AG04449 (cell line): ENCODE data around the gene ABTB2.

Experiments
- CTCF ChIA-PET: fragments of 350-600 bp; formaldehyde crosslinking; extraction: SDS; loops from one replicate; lab custom pipeline; 2021; ENCODE audit warnings: antibody characterized with exemption; lab: Yijun Ruan, JAX
- POLR2A ChIA-PET: fragments of 400-600, 350-600 bp; formaldehyde crosslinking; extraction: SDS; loops from one replicate; lab custom pipeline; 2020; ENCODE audit warnings: antibody characterized with exemption, inconsistent platforms; lab: Yijun Ruan, JAX
- DNase-seq: peaks from one replicate; pipeline ENCODE4 v3.0.0-alpha.2; 2010; ENCODE audit warnings: low read depth, low spot score
- H3K4me3 ChIP-seq: 2 replicates; pipeline ENCODE4 v1.5.1; 2011; ENCODE audit warnings: low read depth, mild to moderate bottlenecking, control low read depth, low read length
- TF ChIP-seq, protein P1 (sequence below): IDR thresholded peaks from one replicate; pipeline ENCODE4 v1.5.1; 2011; ENCODE audit warnings: mild to moderate bottlenecking, moderate library complexity, low read length, control low read depth, inconsistent platforms; ENCODE audit not compliant: insufficient read depth; ENCODE audit errors: missing control alignments

ABTB2 gene

DNA sequence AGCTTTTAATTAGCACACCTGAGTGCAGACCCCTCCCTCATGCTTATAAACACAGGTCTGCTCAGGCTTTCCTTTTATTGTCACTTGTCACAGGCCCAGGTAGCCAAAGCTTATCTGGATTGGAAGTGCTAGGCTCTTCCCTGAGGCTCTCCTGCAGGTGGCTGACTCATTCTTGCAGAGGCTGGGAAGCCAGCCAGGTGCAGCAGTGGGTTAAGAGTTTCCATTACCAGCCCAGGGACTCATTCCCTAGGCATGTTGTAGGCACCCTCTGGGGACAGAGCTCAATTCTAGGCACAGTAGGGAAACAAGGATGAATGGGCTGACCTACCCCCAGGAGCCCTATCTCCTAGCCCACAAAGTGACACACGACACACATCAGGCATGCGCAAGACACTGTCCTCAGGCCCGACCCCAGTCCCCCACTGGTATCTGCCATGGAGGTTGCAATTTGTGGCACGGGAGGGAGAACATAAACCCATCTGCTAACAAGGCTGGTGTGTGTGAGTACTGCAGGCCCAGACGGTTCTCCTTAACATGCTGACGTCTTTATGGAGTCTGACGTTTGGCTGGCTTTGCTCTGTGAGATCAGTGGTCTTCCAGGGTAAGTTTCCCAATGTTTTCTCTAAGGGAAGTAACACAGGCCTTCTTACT, 94.2 kb downstream of the ABTB2 start:
- TF ChIP-seq, protein P1, sequence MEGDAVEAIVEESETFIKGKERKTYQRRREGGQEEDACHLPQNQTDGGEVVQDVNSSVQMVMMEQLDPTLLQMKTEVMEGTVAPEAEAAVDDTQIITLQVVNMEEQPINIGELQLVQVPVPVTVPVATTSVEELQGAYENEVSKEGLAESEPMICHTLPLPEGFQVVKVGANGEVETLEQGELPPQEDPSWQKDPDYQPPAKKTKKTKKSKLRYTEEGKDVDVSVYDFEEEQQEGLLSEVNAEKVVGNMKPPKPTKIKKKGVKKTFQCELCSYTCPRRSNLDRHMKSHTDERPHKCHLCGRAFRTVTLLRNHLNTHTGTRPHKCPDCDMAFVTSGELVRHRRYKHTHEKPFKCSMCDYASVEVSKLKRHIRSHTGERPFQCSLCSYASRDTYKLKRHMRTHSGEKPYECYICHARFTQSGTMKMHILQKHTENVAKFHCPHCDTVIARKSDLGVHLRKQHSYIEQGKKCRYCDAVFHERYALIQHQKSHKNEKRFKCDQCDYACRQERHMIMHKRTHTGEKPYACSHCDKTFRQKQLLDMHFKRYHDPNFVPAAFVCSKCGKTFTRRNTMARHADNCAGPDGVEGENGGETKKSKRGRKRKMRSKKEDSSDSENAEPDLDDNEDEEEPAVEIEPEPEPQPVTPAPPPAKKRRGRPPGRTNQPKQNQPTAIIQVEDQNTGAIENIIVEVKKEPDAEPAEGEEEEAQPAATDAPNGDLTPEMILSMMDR = no peak
- no peak for DNase-seq
- POLR2A ChIA-PET = no interaction called here
- no peak overlapping the region for H3K4me3 ChIP-seq
- CTCF ChIA-PET = interaction anchor here (1.1 to 1.9 kb wide), 2 partner anchors 14 to 89 kb away, joined by 4 to 6 read pairs; no protein-coding TSS in a partner anchor

- ChIA-PET CTCF (interaction anchor here (1.1 to 1.9 kb wide), 2 partner anchors 13 to 88 kb away, joined by 4 to 6 read pairs; no protein-coding TSS in a partner anchor), POLR2A (no interaction called here)
- TF ChIP-seq, protein P1 = no peak
- no peak overlapping the region for H3K4me3 ChIP-seq
- no peak for DNase-seq
Observed at GRCh38 chr11:34262531-34263081, 95.2 kb downstream of the ABTB2 start.

DNA sequence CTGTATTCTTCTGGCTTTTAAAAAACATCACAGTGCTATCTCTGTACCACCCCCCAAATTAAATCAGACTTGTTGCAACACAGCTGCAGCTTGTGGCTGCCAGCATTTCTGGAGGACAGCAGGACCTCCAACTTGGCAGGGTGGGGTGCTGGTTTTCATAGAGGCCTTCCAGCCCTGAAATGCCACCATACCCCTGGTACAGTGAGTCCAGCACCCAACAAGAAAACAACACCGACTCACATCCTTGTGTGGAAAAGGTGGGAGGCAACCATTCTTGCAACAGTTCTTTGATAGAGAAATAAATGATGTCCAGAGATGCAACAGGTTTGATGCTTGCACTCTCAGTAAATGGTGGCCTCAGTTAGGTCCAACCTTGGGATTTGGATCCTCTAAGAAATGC, 96.0 kb downstream of the ABTB2 start:
- DNase-seq = no peak
- ChIA-PET CTCF (interaction anchor here (1.9 kb wide), 1 partner anchor 12 kb away, joined by 6 read pairs; no protein-coding TSS in a partner anchor), POLR2A (no interaction called here)
- no peak overlapping the region for H3K4me3 ChIP-seq
- TF ChIP-seq, protein P1 = no peak

- POLR2A ChIA-PET = no interaction called here
- CTCF ChIA-PET = no interaction called here
- H3K4me3 ChIP-seq = no peak overlapping the region
- TF ChIP-seq, protein P1 = no peak
- no peak for DNase-seq
Observed at GRCh38 chr11:34261095-34261494, 96.7 kb downstream of the ABTB2 start.

GRCh38 chr11:34260072-34260575, 97.7 kb downstream of the ABTB2 start:
- CTCF ChIA-PET = no interaction called here
- no peak overlapping the region for H3K4me3 ChIP-seq
- DNase-seq = no peak
- TF ChIP-seq, protein P1 = no peak
- POLR2A ChIA-PET = no interaction called here

DNA sequence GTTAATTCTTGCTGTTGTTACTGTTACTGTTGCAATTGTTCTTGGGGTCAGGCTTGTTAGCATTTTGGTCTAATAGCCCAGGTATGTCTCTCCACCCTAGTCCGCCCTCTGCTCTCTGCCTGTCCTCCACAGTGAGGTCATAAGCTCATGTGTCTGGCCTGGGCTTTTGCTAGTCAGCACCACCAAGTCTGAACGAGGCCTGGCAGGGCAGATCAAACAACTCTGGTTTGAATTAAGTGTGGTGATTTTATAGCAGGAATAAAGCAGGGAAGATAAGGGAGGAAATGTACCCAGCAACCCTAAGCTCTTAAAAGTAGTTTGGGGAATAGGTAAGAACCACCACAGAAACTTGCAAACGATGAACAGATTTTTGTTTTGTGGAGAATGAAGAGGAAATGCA, 98.7 kb downstream of the ABTB2 start:
- TF ChIP-seq, protein P1 = no peak
- H3K4me3 ChIP-seq = no peak overlapping the region
- no peak for DNase-seq
- CTCF ChIA-PET = no interaction called here
- POLR2A ChIA-PET = no interaction called here
